NCI-H82 treated with DMSO at 0.1 percent for 48 hours (cell line): ENCODE data around the gene GFRA4.

ENCODE experiments used
- DNase-seq: peaks from one replicate; lab custom pipeline; 2025; ENCODE audit not compliant: unreplicated experiment; lab: John Stamatoyannopoulos, UW

Gene GFRA4

DNA sequence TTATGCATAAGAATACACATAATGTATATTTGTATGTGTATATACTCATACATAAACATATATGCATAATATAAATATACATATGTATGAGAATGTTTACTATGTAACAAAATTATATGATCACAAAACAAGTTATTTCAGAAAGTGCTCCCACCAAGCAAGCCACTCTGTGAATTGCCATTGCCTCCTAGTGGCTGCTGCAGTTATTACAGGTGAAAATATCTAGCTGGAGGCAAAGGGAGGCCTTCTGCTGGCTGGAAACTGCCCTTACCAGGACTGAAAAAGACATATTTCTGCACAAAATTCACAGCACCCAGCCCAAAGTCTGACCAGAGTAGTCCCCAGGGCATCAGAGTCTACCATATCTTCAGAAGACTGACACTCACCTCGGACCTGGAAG is 33.0 kb upstream of the GFRA4 start:
- DNase-seq = no peak

DNA sequence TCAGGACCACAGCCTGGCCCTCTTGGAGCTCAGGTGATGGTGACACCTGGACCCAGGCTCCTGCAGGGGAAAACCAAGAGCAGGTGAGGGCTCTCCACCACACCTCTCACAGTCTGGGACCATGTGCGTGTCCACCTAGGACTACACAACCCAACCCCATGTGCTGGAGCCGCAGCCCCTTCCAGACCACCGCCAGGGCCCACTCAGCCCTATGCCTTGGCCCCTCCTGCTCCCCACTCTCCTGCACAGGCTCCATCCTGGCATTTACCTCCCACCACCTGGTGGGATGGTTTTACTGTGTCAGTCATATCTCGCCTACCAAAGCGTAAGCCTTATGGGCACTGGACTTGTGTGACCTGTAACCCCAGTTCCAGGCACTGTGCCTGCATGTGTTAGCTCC is 31.7 kb upstream of the GFRA4 start:
- DNase-seq = no peak

DNA sequence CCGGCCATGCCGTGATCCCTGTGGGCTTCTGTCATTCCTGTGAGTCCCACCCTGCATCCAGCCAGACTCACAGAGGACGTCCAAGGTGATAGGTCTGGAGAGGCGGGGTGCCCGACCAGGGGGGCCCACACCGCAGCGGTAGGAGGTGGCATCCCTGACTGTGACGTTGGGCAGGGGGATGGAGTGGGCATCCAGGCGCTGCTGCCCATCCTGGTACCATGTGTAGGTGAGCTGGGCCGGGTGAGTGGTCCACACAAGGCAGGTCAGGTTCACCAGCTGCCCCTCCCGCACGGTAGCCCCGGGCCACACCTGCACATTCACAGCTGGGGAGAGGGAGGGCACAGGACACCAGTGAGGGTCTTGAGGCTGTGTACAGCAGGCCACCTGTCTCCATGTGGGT is 30.2 kb upstream of the GFRA4 start:
- no peak for DNase-seq

DNA sequence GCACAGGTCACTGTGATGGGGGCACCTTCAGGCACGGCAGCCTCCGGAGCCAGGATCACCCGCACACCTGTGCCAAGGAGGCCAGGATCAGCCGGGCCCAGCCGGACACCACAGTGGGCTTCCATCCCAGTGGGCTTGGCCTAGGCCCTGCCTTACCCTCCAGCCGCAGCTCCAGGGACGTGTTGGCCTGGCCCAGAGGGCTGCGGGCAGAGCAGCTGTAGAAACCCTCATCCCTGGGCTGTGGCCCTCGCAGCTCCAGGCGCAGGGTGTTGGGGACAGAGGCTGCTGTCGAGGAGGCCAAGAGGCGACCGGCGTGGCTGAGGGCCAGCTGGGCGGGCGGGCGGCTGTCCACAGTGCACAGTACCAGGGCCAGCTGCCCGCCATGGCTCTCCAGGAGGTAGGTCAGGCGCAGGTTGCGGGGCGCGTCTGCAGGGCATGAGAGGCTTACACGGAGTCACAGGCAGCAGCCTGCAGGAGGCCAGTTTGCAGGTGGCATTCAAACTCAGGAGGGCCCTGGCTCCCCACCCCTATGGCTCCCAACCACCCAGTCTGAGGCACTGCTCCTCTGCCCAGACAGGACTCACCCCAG is 29.6 kb upstream of the GFRA4 start:
- no peak for DNase-seq

DNA sequence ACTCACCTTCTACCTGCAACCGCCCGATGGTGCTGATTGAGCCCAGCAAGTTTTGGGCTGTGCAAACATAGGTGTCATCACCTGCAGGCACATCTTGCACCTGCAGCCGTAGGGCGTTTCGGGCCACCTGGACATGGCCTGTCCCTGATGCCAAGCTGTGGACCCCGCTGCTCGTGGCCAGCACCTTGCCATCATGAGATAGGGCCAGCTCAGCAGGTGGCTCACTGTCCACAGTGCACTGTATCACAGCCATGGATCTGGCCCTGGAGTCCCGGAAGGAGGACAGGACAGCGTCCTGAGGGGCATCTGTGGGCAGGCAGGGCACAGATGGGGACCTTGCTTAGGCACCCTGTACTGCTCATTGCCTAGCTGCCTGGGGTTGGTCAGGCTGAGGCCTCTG is 28.7 kb upstream of the GFRA4 start:
- DNase-seq = no peak

DNA sequence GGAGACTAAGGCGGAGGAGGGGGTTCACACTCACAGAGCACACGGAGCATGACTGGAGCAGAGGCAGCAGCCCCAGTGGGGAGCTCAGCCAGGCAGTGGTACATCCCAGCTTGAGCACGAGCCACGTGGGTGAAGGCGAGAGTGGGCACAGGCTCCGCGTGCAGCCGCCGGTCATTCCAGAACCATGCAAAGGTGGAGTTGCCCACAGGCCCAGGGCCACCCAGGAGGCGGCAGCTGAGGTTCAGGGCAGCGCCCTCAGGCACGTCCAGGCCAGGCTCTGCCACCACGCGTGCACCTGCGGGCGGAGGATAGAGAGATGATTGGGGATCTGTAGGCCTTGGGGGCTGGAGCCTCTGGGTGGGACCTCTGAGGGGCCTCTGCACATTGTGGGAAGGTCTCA is 28.1 kb upstream of the GFRA4 start:
- no peak for DNase-seq

DNA sequence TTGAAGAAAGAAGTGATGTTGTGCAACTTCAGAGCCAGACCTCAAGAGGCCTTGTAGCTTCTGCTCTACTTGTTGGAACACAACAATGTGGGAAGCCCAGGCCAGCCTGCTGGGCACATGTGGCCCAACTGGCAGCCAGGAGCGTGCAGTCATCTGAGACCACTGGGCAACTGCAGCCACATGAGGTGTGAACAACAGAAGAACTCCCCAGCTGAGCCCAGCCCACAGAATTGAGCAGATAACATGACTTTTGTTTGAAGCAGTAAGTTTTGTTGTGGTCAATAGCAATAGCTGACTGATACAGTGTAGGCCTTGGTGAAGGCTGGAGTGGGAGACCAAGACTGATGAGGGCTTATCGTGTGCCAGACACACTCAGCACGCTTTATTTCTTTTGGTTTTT is 27.2 kb upstream of the GFRA4 start:
- no peak for DNase-seq

DNA sequence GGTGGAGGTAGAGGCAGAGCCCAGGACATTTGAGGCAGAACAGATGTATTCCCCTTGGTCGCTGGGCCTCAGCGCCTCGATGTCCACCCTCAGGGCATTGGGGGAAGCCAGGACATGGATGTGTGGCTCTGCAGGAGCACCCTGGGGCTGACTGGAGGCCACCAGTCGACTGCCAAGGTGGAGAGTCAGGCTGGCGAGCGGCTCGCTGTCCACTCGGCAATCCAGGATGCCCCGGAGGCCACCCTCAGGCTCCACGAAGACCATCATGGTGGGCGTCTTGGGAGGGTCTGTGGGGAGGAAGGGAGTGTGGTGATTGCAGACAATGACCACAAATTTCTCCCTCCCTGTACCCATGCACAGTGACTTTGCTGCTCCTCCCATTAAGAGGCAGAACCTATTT is 26.8 kb upstream of the GFRA4 start:
- DNase-seq = no peak

DNA sequence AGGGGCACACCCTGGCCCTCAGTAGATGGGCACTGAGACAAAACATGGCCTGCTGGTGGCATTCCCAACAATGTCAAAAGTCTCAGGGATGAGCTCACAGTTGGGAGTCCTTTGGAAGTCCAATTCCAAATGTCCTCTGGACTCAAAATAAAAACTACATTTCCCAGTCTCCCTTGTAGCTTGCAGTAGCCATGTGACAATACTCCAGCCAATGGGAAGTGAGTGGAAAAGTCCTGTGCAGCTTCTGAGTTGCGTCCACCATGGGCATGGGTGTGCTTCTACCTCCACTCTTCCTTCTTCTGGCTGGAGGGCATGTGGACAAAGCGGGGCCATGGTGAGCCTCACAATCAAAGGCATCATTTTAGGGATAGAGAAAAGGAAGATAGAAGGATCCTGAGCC is 24.5 kb upstream of the GFRA4 start:
- no peak for DNase-seq

DNA sequence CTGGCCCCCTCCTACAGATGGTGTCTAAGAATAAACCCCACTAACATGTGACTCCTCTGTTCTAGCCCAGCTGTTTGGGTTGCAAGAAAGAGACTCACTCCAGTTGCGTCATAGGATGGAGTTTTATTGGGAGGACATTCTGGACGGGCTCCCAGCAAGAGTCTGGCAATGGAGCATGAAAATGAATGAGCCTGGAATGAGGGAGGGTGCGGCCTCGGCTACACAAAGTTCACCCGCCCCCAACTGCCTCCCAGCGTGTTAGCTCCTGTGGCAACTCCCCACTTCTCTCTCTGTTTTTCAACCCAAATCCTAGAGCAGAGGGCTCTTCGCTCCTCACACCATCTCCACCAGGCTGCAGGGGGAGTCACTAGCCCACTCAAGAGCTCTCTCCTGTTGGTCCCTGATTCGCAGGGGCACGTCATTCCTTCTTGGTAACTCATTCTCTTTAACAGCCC is 23.7 kb upstream of the GFRA4 start:
- DNase-seq = no peak

DNA sequence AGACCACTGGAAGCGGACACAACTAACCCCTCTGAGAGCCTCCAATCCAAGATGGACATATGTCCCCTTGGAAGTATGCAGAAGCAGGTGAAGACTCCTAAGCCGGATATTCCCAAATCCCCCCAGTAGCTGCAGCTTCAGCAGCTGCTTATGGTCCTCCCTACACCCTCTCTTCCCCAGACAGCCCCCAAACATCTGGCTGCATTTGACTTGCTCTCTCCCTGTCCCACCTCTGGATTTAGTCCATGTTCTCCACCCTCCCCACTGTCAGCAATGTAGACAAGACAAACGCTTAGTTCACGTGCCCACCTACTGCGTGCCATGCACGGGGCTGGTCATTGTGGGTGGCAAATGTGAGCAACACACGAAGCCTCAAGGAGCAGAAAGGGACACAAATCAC is 23.2 kb upstream of the GFRA4 start:
- no peak for DNase-seq

DNA sequence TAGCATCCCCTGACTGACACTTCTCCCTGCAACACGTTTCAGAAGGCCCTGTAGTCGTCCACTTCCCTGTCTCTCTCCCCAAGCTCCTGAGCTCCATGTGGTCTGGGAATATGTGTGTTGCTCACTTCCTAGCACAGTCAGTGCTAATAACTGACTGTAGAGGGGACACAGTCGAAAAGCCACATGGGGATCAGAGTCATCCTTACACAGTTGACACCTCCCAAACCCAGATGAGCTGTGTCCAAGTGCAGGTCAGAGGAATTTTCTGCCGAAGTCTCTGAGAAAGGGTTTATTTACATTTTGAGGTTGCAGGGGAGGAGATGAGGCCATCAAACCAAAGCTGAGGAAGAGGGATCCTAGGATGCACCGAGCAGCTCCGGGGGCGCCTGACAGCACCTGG is 22.1 kb upstream of the GFRA4 start:
- no peak for DNase-seq

DNA sequence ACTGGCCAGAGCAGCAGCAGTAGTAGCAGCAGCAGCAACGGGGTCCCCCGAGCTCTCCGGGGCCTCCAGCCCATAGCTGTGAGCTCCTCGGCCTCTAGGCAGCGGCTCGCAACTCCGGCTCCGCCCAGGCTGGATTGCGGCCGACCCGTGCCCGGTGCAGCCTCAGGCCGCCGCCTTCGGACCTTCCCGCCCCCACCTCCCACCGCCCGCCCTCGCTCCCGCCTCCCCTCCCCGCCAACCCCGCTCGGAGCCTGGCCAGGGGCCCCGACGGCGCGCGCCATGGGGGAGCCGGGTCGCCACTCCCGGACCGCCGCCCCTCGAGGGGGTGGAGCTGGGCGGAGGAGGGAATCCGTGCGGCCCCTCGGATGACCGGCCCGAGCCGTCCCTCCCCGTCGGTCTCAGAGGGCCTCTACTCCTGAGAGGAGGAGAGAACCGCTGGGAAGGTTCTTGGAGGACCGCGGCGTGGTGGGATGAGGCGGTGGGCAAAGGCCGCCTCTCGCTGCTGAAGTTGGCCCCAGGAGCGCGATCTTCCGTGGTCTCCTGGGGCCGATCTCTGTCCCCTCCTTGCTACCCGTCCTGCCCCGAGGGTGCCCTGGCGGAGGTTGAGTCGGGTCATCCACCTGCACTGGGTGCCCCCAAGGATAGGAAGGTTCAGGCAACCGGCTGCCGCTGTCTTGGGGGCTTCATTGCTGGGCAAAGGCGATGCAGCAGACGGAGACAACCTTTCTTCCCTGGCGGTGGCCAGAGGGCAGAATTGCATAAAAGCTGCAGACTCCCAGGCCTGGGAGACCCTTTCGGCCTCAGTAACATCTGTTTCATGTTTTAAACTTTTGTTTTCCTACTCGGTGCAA is 19.0 kb upstream of the GFRA4 start, which contains the start of gene ADAM33:
TSS of gene ADAM33 (minus strand) at position 80 of the 851 bp plus-strand sequence. CDS start at position 74, 6 bp downstream.
- no peak for DNase-seq

DNA sequence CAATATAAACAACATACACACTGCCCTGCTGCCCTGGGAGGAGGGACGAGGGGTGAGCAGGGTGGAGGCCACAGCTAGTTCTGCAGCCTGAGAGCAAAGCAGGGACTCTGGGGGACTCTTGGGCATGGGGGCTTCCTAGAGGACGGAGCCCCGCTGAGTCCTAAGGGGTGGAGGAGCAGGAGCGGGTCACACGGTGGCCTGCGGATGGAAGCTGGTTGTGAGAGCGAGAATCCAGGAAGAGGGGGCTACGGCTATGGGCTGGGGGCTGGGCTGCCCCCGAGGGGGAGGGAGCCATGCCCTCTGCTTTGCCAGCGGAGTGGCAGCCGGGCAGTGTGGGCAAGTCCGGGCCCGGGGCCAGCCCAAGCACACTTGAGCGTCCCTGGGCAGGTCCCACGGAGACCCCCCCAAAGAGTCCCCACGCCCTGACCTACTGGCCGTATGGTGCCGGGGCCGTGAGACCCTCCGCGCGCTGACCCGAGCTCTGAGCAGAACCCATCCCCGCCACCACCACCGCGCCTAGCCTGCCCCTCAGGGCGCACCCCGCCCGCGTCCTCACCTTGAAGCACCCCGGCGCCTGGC is 18.2 kb upstream of the GFRA4 start:
- no peak for DNase-seq

DNA sequence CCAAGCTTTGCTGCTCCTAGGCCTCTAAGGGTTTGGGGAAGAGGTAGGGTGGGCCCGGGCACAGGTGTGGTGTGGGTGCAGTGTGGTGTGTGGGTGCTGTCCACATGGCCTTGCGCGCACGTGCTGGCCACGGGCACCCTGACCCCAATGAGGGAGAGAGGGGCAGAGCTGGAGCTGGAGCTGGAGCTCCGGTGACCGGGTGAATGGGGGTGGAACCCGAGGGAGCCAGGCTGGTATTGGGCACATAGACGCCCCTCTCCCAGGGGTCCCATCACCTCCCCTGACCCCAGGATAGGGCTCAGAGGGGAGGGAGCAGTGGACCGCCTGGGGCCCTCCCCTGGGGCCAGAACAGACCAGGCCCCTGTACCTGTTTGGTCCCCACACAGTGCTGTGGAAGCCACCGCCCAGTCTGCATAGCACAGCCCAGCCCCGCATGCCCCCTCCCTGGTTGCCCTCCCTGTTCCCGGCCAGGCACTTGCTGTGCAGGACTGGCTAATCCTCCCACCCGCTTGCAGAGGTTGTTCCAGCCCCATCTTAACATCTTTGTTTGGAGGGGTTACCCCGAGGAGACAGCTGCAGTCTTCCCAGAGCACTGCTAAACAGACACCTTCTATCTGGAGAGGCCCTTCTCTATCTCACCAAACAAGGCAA is 17.6 kb upstream of the GFRA4 start:
- no peak for DNase-seq

DNA sequence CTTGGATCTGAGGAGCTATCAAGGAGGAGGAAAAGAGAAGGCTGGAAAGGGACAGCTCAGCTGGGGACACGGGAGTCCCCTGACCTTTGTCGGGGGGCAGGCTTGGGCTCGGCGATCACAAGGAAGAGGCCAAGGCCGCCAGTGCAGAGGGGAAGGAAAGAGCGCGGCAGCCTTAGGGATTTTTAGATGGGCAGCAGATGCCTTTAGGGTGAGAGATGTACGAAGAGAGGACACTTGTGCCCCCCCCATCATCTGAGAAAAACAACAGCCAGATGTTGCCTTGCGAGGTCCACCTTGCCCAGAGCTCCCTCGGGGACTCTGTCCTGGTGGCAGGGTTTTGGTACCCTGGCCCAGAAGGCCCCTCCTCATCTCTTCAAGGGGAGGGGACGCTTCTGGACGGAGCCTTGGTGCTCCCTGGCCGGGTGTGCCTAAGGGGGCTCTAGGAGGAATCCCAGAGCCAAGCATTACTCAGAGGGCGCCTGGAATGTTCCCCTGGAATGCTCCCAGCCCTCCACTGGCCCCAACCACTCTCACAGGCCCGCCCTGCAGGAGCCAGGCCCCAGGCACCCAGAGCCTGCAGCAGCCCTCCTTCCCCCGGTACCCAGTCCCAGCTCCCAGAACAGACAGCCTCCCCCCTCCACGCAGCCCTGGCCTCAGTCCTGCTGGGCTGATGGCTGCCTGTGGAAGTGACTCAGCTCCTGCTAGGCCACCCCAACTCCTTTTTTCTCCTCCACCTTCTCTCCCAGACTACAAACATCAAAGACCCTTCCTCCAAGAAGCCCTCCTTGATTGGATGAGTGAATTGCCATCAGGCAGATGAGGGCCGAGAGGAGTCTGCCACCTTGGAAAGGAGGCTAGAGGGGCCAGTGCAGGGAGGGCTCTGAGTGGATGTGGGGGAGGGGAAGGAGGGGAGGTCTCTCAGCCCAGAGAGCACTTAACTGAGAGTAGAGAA is 16.8 kb upstream of the GFRA4 start:
- DNase-seq = no peak

DNA sequence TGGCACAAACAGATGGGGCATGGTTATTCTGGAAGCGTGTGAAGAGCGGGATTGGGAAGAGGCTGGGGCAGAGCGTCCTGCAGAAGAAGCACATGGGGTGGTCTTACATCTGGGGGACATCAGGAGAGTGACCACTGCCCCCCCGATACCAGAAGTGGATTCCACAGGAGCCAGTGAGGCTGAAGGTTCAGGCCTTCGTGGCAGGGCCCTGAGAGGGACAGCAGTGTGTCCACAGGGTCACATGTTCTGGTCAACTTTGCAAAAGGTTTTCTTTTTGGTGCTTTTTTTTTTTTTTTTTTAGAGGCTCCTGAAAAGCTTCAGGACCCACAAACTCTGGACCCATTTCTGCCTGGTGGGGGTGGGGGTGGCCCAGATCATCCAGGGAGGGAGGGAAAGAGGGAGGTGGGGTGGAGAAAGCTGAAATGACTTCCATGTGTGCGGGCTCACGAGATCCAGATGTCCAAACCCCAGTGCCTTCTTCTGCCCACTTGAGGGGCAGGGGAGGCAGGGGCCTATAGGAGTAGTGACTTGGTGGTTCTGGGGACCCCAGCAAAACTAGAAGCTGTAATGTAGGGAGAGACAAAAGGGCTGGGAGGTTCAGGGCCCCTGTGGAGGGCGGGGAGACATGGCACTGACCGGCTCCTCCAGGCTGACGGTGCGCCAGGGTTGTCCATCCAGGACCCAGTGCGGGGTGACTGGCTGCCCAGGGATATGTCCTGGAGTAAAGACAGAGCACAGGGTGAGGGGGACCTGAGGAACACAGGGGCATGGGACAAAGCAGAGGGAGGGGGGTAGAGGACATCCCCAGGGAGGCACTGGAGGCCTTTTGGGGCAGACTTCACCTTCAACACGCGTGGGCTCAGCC is 15.9 kb upstream of the GFRA4 start:
- DNase-seq = no peak

DNA sequence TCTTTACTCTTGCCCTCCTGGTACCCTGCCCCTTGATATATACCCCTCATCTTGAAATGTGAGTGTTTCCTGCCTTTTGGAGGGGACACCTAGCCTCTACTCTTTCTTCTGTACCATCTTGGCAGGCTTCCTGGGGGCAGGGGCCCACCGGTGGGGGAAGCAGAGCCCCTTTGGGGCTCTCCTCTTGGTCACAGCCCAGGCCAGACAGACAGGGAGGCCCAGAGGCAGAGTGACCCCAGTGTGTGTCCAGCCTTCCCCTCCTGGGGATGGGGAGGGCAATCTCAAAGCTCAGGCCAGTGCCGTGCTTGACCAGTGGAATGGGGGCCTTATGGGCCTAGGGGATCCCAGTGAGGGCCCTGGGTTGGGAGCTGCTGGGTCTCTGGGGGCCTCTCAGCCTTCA is 15.0 kb upstream of the GFRA4 start:
- no peak for DNase-seq

DNA sequence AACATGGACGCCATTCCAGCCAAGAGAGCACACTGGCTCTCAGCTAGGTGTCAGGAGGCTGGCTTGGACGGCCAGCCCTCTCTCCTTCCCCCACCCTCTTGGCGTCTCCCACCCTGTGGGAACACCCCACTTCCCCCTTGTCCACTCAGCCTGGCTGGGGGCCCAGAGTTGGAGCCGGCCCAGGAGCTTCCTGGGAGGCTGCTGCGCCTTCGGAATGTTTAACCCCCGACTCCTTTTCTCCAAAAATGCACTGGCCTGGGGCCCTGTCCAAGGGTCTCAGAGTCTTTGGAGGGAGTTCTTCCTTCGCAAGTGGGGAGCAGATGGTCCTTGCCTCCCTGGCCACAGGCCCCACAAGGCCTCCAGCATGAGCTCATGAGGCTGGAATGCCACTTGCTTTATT is 14.5 kb upstream of the GFRA4 start:
- DNase-seq = no peak
